Measurements from ENCODE around the gene TEAD1. TPM values are rescaled to one million over a fixed set of nuclear protein-coding genes. Genes with fewer than 3 reads are reported as not detected.

TEAD1 gene
- total and polyA plus RNA-seq, 2 experiments from 2014 or later, result 24.5 to 103 TPM

- H2AFZ ChIP-seq, result no peak overlapping the region
- peaks cover 91% of the 10 kb centered on the region for H3K79me2 ChIP-seq (replicated peaks; ENCODE audit: insufficient read depth)
- Mint-ChIP-seq H3K9me3 (no peaks in the 10 kb centered on the region), H3K4me1 (peaks cover 94% of the 10 kb centered on the region), H3K27me3 (ENCODE audit: insufficient read depth, low read depth, poor library complexity) (peaks cover 8% of the 10 kb centered on the region), H3K4me3 (no peak overlapping the region; the same call in 2 of the 3 replicates), H3K36me3 (ENCODE audit: low read depth) (no peaks in the 10 kb centered on the region), H3K27ac (no peak overlapping the region)
- H3K4me2 ChIP-seq, result peak overlapping the region; percentile 39; the same call in 1 of the 2 replicates
- ATAC-seq (peak; percentile 53), DNase-seq (ENCODE audit: low spot score) (peak; percentile 60)
- peaks cover 36% of the 10 kb centered on the region for H4K20me1 ChIP-seq (replicated peaks; ENCODE audit: insufficient read depth)
- TF ChIP-seq STAT1 (IDR thresholded peaks at IDR 0.05; ENCODE audit: unreplicated experiment) (no peak), ZNF331 (CRISPR knock-in tag; IDR thresholded peaks at IDR 0.05; ENCODE audit: low read depth) (no peak)
- H3K27me3 ChIP-seq (ENCODE audit: insufficient read depth), result no peaks in the 10 kb centered on the region
- no peak overlapping the region for H3K27ac ChIP-seq (ENCODE audit: low read depth)
- 0 out of 2 replicates have a peak, but pooled peaks cover 2% of the 10 kb centered on the region for H3F3A ChIP-seq (replicated peaks; ENCODE audit: low read depth)
- no peaks in the 10 kb centered on the region for H3K9me2 ChIP-seq (ENCODE audit: insufficient read depth)
- peaks cover 84% of the 10 kb centered on the region for H3K4me1 ChIP-seq (ENCODE audit: insufficient read depth)
- no peaks in the 10 kb centered on the region for H3K36me3 ChIP-seq (ENCODE audit: insufficient read depth)
- no peak overlapping the region for H3K4me3 ChIP-seq
These were observed 45.0 kb downstream of the TEAD1 start for GRCh38 chr11:12719221-12719620.

GRCh38 chr11:12721816-12722604 lies 47.8 kb downstream of the TEAD1 start:
- Histone ChIP-seq H4K20me1 (replicated peaks; ENCODE audit: insufficient read depth) (peaks cover 27% of the 10 kb centered on the region; the same call in 1 of the 2 replicates), H3K4me2 (peak overlapping the region; percentile 54), H3K79me2 (replicated peaks; ENCODE audit: insufficient read depth) (peaks cover 88% of the 10 kb centered on the region), H3K27me3 (ENCODE audit: insufficient read depth) (no peaks in the 10 kb centered on the region), H3K36me3 (ENCODE audit: insufficient read depth) (no peaks in the 10 kb centered on the region), H2AFZ (no peak overlapping the region), H3F3A (replicated peaks; ENCODE audit: low read depth) (0 out of 2 replicates have a peak, but pooled peaks cover 4% of the 10 kb centered on the region), H3K4me1 (ENCODE audit: insufficient read depth) (peaks cover 74% of the 10 kb centered on the region), H3K9me2 (ENCODE audit: insufficient read depth) (no peaks in the 10 kb centered on the region), H3K27ac (ENCODE audit: low read depth) (peak overlapping the region; percentile 26; the same call in 1 of the 2 replicates), H3K4me3 (no peak overlapping the region)
- Mint-ChIP-seq H3K36me3 (ENCODE audit: low read depth) (peaks cover 3% of the 10 kb centered on the region; the same call in 1 of the 3 replicates), H3K27ac (peak overlapping the region; percentile 97), H3K4me1 (peaks cover 90% of the 10 kb centered on the region), H3K9me3 (no peaks in the 10 kb centered on the region), H3K4me3 (no peak overlapping the region; the same call in 2 of the 3 replicates), H3K27me3 (ENCODE audit: insufficient read depth, low read depth, poor library complexity) (peaks cover 5% of the 10 kb centered on the region)
- DNase-seq (ENCODE audit: low spot score) (peak; percentile 59), ATAC-seq (peak; percentile 11)
- TF ChIP-seq ETS1 (IDR thresholded peaks at IDR 0.05) (no peak), CTCF (conservative IDR thresholded peaks at IDR 0.05; ENCODE audit: low read depth in 2 of 2) (peak in 1 of 2 experiments; percentile 41; a peak in 2 of 4 replicates), CREB1 (CRISPR knock-in tag; IDR thresholded peaks at IDR 0.05; ENCODE audit: low read depth) (no peak), POLR2AphosphoS5 (IDR thresholded peaks at IDR 0.05; ENCODE audit: low read depth) (no peak), REST (IDR thresholded peaks at IDR 0.05; ENCODE audit: unreplicated experiment) (no peak), ZNF331 (CRISPR knock-in tag; IDR thresholded peaks at IDR 0.05; ENCODE audit: low read depth) (no peak)
